Activated CD4-positive, alpha-beta T cell treated with anti-CD3 and anti-CD28 coated beads, Interleukin-2, amount 10 ng/mL, durations not matched to agents 7 days and 5 days (primary cell): Measurements from ENCODE around the gene IFIT3. TPM values are rescaled to one million over a fixed set of nuclear protein-coding genes. Genes with fewer than 3 reads are reported as not detected.

ENCODE experiments used
- CTCF ChIA-PET: fragments of 350-600 bp; sonication (Branson Sonifier 250); formaldehyde crosslinking; loops from one replicate; lab custom pipeline; 2021; ENCODE audit warnings: antibody characterized with exemption; lab: Charles Lee
- POLR2A ChIA-PET: fragments of 350-600 bp; sonication (Branson Sonifier 250); formaldehyde crosslinking; loops from one replicate; lab custom pipeline; 2021; ENCODE audit warnings: antibody characterized with exemption; lab: Charles Lee
- DNase-seq: peaks from one replicate; pipeline ENCODE4 v3.0.0-alpha.2; 2020
- H3K27ac Mint-ChIP-seq: one replicate; pipeline ENCODE4 v1.8.0; 2021; ENCODE audit warnings: mild to moderate bottlenecking, moderate library complexity, mixed read lengths
- H3K27me3 Mint-ChIP-seq: one replicate; pipeline ENCODE4 v1.8.0; 2021; ENCODE audit warnings: mixed read lengths
- H3K36me3 Mint-ChIP-seq: one replicate; pipeline ENCODE4 v1.8.0; 2021; ENCODE audit warnings: low read depth, mixed read lengths
- H3K4me1 Mint-ChIP-seq: one replicate; pipeline ENCODE4 v1.8.0; 2021; ENCODE audit warnings: mixed read lengths
- H3K4me3 Mint-ChIP-seq: one replicate; pipeline ENCODE4 v1.8.0; 2021; ENCODE audit warnings: mild to moderate bottlenecking, moderate library complexity, mixed read lengths
- H3K9me3 Mint-ChIP-seq: one replicate; pipeline ENCODE4 v1.8.0; 2021; ENCODE audit warnings: mixed read lengths
- total RNA-seq, 2 experiments: library from RNA; stranded (reverse); gene quantifications; one replicate each; pipeline ENCODE4 v1.2.3, GENCODE V29; 2021

IFIT3 gene
- total RNA-seq, 2 experiments from 2014 or later: 51.1 to 55.4 TPM

DNA sequence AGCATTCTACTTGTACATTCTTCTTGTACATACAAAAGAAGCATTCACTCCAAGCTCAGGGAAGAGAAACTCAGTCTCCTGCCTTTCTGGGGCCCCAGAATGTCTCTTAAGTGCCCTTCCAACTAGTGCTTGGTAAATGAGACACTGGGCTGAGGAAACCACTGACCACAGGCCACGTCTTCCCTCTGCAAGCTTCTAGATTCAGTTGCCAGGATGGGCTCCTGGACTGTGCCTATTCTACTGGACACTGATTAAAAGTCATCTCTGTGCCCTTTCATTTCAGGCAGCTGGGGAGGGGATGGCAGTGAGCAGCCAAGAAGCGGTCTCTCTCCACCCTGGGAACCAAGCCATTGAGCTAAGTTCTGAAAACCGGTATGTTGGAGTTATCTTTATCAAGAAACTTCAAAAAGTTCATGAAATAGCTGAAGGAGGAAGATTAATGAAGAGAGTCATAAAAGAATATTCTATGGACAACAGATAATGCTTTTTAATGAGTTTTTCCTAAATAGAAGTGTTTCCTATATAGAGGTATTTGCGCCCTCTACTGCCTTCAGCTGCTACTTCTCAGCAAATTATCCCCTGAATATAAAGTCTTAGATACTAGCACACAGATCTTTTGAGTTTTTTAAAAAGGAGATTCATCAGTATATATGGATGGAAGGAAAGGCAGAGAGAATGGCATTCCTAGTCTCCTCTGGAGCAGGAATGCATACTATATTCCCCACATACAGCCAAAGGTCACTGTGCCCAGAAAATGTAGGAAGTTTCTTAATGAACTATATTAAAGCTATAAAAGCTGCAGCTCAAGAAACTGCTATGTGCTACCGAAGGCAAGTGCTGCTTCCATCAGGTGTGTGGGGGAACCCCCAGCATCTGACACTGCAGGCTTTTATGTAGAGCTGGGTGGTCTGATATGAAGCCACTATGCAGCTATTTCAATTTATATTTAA is 41.6 kb downstream of the IFIT3 start:
- Mint-ChIP-seq H3K4me3 (no peak overlapping the region), H3K36me3 (peaks cover 2% of the 10 kb centered on the region), H3K27ac (no peak overlapping the region), H3K27me3 (peaks cover 11% of the 10 kb centered on the region), H3K4me1 (peaks cover 20% of the 10 kb centered on the region), H3K9me3 (peaks cover 2% of the 10 kb centered on the region)
- CTCF ChIA-PET: interaction anchor here (0.5 to 2.1 kb wide), 10 partner anchors 12 to 195 kb away, joined by 3 to 9 read pairs (median 4); partner anchors contain the start of genes IFIT1, IFIT2 and LIPA
- POLR2A ChIA-PET: interaction anchor here (1.0 kb wide), 1 partner anchor 45 kb away, joined by 3 read pairs; the partner anchor contains the start of gene IFIT5
- DNase-seq: peak; percentile 31

- ChIA-PET CTCF (interaction anchor here (1.4 to 1.5 kb wide), 2 partner anchors 9 to 18 kb away, joined by 3 to 4 read pairs; no protein-coding TSS in a partner anchor), POLR2A (no interaction called here)
- Mint-ChIP-seq H3K27me3 (peaks cover 6% of the 10 kb centered on the region), H3K9me3 (peaks cover 2% of the 10 kb centered on the region), H3K4me1 (peaks cover 15% of the 10 kb centered on the region), H3K4me3 (no peak overlapping the region), H3K36me3 (peaks cover under 1% of the 10 kb centered on the region), H3K27ac (no peak overlapping the region)
- no peak for DNase-seq
These were observed 43.3 kb downstream of the IFIT3 start for GRCh38 chr10:89371079-89371478.

GRCh38 chr10:89371987-89372386 is 44.2 kb downstream of the IFIT3 start:
- Mint-ChIP-seq H3K4me1 (peaks cover 15% of the 10 kb centered on the region), H3K27me3 (peaks cover 6% of the 10 kb centered on the region), H3K36me3 (no peaks in the 10 kb centered on the region), H3K4me3 (no peak overlapping the region), H3K9me3 (peaks cover 1% of the 10 kb centered on the region), H3K27ac (no peak overlapping the region)
- DNase-seq: no peak
- POLR2A ChIA-PET: no interaction called here
- CTCF ChIA-PET: interaction anchor here (1.4 to 1.5 kb wide), 2 partner anchors 8 to 17 kb away, joined by 3 to 4 read pairs; no protein-coding TSS in a partner anchor

DNA sequence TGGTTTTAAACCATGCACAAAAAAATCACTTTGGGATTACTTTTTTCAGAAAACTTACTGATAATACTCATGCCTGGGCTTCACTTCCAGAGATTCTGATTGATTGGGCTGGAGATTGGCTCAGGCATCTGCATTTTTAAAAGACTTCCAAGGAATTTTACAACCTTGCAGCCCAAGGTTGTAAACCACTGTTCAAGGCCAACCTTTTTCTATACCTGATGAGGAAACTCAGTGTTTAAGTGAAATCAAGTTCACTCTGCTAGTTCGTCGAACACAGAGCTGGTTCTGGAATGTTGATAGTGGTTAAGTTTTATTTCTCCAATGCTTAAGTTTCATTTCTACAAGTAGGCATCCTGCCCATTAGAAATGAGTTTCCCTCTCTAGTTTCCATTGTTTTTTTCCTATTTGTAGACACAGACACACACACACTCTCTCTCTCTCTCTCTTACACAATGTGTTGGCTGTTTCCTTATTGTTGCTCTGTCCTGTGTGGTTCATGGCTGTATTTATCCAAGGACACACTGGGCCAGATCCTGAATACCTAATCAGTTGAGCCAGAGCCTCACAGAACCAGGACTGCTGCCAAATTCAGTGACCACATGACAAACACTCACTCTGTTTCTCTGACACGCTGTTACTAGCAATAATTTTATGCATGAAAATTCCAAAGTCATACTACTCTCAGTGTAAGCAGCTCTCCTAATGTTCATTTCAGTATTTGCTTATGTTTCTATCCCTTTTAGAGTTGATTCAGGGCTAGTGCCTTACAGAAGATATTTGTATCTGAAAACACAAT is 46.3 kb downstream of the IFIT3 start:
- Mint-ChIP-seq H3K36me3 (no peaks in the 10 kb centered on the region), H3K4me3 (no peak overlapping the region), H3K4me1 (peaks cover 4% of the 10 kb centered on the region), H3K27ac (no peak overlapping the region), H3K9me3 (no peaks in the 10 kb centered on the region), H3K27me3 (peaks cover 6% of the 10 kb centered on the region)
- no peak for DNase-seq
- ChIA-PET CTCF (interaction anchor here (1.0 to 1.2 kb wide), 2 partner anchors 21 to 99 kb away, joined by 3 read pairs; no protein-coding TSS in a partner anchor), POLR2A (no interaction called here)

- no peaks in the 10 kb centered on the region for H3K9me3 Mint-ChIP-seq
- H3K27me3 Mint-ChIP-seq: peaks cover 4% of the 10 kb centered on the region
- no peak for DNase-seq
- H3K27ac Mint-ChIP-seq: no peak overlapping the region
- H3K36me3 Mint-ChIP-seq: no peaks in the 10 kb centered on the region
- ChIA-PET POLR2A (no interaction called here), CTCF (interaction anchor here (1.0 to 1.2 kb wide), 2 partner anchors 22 to 99 kb away, joined by 3 read pairs; no protein-coding TSS in a partner anchor)
- H3K4me3 Mint-ChIP-seq: no peak overlapping the region
- no peaks in the 10 kb centered on the region for H3K4me1 Mint-ChIP-seq
These were observed 46.9 kb downstream of the IFIT3 start for GRCh38 chr10:89374713-89375141.

DNA sequence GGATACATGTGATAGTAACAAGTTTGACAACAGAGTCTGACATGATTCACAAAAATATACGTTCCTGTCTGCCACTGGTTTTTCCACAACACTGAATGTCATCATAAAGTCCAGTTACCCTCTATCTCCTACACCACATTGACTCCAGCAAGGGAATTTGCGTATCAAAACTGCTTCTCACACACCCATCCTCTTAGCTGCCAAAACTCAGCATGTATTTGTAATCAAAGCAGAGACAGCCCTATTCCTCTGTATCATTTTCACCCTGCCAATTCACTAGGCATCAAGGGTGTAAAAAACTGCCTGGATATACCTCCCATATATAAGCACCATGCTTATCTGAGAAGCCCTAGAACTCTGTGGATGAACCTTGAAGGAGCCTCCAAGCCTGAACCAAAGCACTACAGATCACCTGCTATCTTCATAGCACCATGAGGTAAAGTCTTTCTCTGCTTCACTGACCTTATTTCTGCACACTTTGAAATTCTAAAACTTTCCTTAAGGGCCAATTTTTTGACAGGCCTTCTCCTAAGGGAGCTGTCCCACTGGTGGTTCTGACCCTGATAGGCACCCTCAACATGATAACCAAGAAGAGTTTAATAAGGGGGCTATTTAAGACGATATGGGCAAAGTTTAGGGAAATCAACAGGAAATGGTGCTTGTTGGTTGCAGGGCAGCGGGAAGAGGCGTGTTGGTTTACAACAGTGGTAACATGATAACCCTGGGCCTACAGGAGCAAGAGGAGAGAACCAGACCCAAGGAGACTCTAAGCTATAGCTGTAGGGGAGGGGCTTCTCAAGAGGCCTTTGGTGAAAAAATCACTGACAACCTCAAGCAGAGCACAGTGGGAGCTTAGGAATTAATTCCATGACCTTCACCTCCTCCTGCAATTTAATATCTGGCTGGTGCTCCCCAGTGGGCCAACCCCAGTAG is 50.2 kb downstream of the IFIT3 start, which contains the start of gene IFIT1B:
IFIT1B (plus strand) TSS at position 352 of the 933 bp plus-strand sequence; CDS start at position 432, 80 bp downstream.
- Mint-ChIP-seq H3K9me3 (no peaks in the 10 kb centered on the region), H3K36me3 (no peaks in the 10 kb centered on the region), H3K27me3 (peaks cover 4% of the 10 kb centered on the region), H3K27ac (no peak within 1 kb of the TSS), H3K4me3 (no peak within 1 kb of the TSS), H3K4me1 (peaks cover under 1% of the 10 kb centered on the region)
- no peak for DNase-seq
- ChIA-PET CTCF (interaction anchor here (0.8 to 1.7 kb wide), 3 partner anchors 13 to 26 kb away, joined by 3 to 4 read pairs (median 3); no protein-coding TSS in a partner anchor), POLR2A (no interaction called here)

DNA sequence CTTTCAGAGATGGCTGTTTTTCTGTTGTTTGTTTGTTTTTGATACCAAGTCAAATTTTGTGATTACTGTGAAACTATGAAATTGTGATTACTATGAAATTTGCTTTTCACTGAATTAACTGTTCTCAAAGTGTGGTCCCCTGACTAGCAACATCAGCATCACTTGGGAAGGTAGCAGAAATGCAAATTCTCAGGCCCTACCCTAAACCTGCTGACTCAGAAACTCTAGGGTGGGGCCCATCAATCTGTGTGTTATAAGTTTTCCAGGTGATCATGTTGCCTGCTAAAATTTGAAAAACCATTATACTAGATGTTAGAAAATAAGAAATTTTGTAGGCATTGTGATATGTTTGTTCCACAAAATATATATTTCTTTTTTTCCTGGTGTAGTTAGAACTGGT is 51.3 kb downstream of the IFIT3 start:
- Mint-ChIP-seq H3K27me3 (peaks cover 9% of the 10 kb centered on the region), H3K9me3 (no peaks in the 10 kb centered on the region), H3K4me1 (peaks cover 1% of the 10 kb centered on the region), H3K27ac (no peak overlapping the region), H3K4me3 (no peak overlapping the region), H3K36me3 (no peaks in the 10 kb centered on the region)
- CTCF ChIA-PET: interaction anchor here (0.8 to 1.7 kb wide), 3 partner anchors 14 to 25 kb away, joined by 3 to 4 read pairs (median 3); no protein-coding TSS in a partner anchor
- no peak for DNase-seq
- POLR2A ChIA-PET: no interaction called here

DNA sequence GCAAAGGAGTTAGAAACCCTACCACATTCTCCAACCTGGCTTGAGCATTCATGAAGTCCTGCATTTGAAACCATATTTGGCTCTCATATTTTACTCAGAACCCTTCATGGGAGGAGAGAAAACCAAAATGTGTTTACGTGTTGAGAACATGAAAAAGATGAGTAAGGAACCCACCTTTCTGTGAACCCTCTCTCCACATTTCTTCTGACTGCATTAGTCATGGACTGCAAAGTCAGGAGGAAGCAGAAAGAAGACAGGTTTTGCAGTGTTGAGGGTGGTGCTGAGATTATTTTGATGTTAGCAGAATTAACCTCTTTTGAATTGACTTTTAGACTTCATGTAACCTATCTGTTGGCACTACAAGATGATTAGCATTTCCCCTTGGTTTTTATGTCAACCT is 55.0 kb downstream of the IFIT3 start:
- H3K9me3 Mint-ChIP-seq: no peaks in the 10 kb centered on the region
- no peak overlapping the region for H3K4me3 Mint-ChIP-seq
- CTCF ChIA-PET: no interaction called here
- H3K27ac Mint-ChIP-seq: no peak overlapping the region
- H3K27me3 Mint-ChIP-seq: peaks cover 12% of the 10 kb centered on the region
- POLR2A ChIA-PET: no interaction called here
- no peak for DNase-seq
- no peaks in the 10 kb centered on the region for H3K36me3 Mint-ChIP-seq
- peaks cover 1% of the 10 kb centered on the region for H3K4me1 Mint-ChIP-seq

- DNase-seq: no peak
- Mint-ChIP-seq H3K4me1 (peaks cover 1% of the 10 kb centered on the region), H3K27me3 (peaks cover 12% of the 10 kb centered on the region), H3K9me3 (no peaks in the 10 kb centered on the region), H3K4me3 (no peak overlapping the region), H3K36me3 (no peaks in the 10 kb centered on the region), H3K27ac (no peak overlapping the region)
- ChIA-PET POLR2A (interaction anchor here (0.5 kb wide), 1 partner anchor 53 kb away, joined by 4 read pairs; no protein-coding TSS in a partner anchor), CTCF (interaction anchor here (1.1 to 1.4 kb wide), 2 partner anchors 35 to 48 kb away, joined by 3 to 4 read pairs; no protein-coding TSS in a partner anchor)
These were observed 56.9 kb downstream of the IFIT3 start for GRCh38 chr10:89384474-89385340.

DNA sequence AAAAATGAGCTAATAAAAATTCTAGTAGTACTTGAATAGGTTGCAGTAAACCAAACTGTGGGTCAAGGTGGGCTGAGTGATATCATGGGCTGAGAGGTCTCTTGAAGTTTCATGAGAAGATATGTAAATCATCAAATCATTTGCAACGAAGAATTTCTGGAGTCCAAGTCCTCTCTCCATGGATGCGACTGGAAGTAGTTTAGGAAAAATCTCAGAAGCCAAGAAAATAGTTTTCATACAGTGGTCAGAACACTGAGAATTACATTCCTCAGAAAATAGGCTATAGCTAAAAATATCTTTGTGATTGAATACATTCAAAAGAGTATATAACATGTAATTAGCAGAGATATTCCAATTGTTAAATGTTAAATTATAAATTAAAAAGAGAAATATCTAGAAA is 61.0 kb downstream of the IFIT3 start:
- POLR2A ChIA-PET: no interaction called here
- Mint-ChIP-seq H3K4me1 (peaks cover 21% of the 10 kb centered on the region), H3K9me3 (no peaks in the 10 kb centered on the region), H3K36me3 (peaks cover 2% of the 10 kb centered on the region), H3K4me3 (no peak overlapping the region), H3K27me3 (peaks cover 8% of the 10 kb centered on the region), H3K27ac (no peak overlapping the region)
- CTCF ChIA-PET: interaction anchor here (0.6 to 2.8 kb wide), 3 partner anchors 17 to 91 kb away, joined by 4 to 9 read pairs (median 4); no protein-coding TSS in a partner anchor
- no peak for DNase-seq
